Omental fat pad (tissue), 4 donors: ENCODE data around the gene VWDE. TPM values are rescaled to one million over a fixed set of nuclear protein-coding genes. Genes with fewer than 3 reads are reported as not detected.

ENCODE experiments used
- ATAC-seq: fragments of 150-250 bp; one replicate; pipeline ENCODE4 v1.9.1; 2016; ENCODE audit warnings: mild to moderate bottlenecking, moderate library complexity; ENCODE audit not compliant: low FRiP score
- DNase-seq: peaks from one replicate; pipeline ENCODE4 v3.0.0-alpha.2; 2019; ENCODE audit warnings: low spot score
- total RNA-seq, 4 donors: library from RNA; depleted of rRNA; stranded (reverse); fragments of >200 nt; gene quantifications; one replicate each; pipeline ENCODE4 v1.1.0, GENCODE V29; 2016
- TF ChIP-seq, protein P1 (sequence below), 3 donors: fragments of 450-650 bp; IDR thresholded peaks; one replicate each; pipeline ENCODE4 v1.5.1; 2016 to 2017; ENCODE audit warnings: antibody characterized with exemption in 3 of 3, mild to moderate bottlenecking in 3 of 3, moderate library complexity in 2 of 3

Gene VWDE
- total RNA-seq, 4 donors from 2014 or later: 0.12 to 0.25 (median 0.16) TPM; not detected in 1

DNA sequence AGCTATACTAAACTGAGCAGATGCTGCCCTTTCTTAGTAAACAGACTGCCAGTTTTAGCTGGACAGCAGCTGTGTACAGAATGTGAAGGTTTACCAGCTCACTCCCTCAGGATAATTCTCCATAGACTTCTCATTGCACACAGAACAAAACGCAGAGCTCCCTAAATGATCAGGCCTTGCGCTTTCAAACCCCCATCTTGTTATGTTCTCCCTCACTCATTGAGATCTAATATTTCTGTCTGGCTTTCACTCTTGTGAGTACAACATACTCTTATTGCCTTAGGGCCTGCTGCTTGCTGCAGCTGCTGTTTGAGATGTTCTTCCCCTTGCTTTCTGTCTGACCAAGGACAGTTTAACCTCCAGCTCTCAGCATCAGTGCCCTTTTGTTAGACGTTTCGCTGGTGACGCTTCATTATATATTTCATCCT, 17.3 kb downstream of the VWDE start:
- DNase-seq (no peak), ATAC-seq (no peak)
- TF ChIP-seq, protein P1, sequence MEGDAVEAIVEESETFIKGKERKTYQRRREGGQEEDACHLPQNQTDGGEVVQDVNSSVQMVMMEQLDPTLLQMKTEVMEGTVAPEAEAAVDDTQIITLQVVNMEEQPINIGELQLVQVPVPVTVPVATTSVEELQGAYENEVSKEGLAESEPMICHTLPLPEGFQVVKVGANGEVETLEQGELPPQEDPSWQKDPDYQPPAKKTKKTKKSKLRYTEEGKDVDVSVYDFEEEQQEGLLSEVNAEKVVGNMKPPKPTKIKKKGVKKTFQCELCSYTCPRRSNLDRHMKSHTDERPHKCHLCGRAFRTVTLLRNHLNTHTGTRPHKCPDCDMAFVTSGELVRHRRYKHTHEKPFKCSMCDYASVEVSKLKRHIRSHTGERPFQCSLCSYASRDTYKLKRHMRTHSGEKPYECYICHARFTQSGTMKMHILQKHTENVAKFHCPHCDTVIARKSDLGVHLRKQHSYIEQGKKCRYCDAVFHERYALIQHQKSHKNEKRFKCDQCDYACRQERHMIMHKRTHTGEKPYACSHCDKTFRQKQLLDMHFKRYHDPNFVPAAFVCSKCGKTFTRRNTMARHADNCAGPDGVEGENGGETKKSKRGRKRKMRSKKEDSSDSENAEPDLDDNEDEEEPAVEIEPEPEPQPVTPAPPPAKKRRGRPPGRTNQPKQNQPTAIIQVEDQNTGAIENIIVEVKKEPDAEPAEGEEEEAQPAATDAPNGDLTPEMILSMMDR (IDR thresholded peaks at IDR 0.05): no peak

GRCh38 chr7:12385364-12385786, 18.3 kb downstream of the VWDE start:
- ATAC-seq: no peak
- no peak for DNase-seq

GRCh38 chr7:12383377-12383776, 20.3 kb downstream of the VWDE start:
- ATAC-seq (no peak), DNase-seq (no peak)
- TF ChIP-seq, protein P1 (IDR thresholded peaks at IDR 0.05): no peak

More at GRCh38 chr7:12385364-12385786, 18.3 kb downstream of the VWDE start:
- TF ChIP-seq, protein P1 (IDR thresholded peaks at IDR 0.05): no peak

DNA sequence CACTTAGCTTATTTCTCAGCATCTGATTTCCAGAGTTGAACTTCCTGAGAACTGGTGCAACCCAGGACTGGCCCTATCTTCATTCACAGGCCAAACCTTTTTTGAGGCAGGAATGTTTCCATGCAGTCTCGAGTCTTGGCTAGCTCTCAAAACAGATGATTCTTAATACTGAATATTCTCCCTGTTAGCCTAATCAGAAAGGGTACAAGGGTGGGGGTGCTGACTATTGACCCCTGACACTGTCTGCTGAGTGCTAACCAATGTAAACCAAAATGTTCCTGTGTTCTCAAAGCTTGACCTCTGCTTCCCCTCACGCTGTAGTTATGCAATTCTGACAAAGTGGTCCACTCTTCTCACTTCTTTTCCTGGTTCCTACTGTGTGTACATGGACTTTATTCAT, 25.3 kb downstream of the VWDE start:
- no peak for ATAC-seq
- TF ChIP-seq, protein P1 (IDR thresholded peaks at IDR 0.05): no peak
- no peak for DNase-seq

GRCh38 chr7:12377406-12377805, 26.3 kb downstream of the VWDE start:
- ATAC-seq (no peak), DNase-seq (no peak)
- TF ChIP-seq, protein P1 (IDR thresholded peaks at IDR 0.05): no peak

- TF ChIP-seq, protein P1 (IDR thresholded peaks at IDR 0.05): no peak
- ATAC-seq: no peak
- no peak for DNase-seq
These were observed 29.9 kb downstream of the VWDE start for GRCh38 chr7:12373580-12374263.

GRCh38 chr7:12370249-12370648, 33.4 kb downstream of the VWDE start:
- TF ChIP-seq, protein P1 (IDR thresholded peaks at IDR 0.05): no peak
- no peak for ATAC-seq

More at GRCh38 chr7:12370249-12370648, 33.4 kb downstream of the VWDE start:
- no peak for DNase-seq
